SKM-1 (cell line): Measurements from ENCODE around the gene PAQR6.

Experiments
- DNase-seq: peaks from one replicate; lab custom pipeline; 2025; ENCODE audit not compliant: unreplicated experiment; lab: John Stamatoyannopoulos, UW

Gene PAQR6

DNA sequence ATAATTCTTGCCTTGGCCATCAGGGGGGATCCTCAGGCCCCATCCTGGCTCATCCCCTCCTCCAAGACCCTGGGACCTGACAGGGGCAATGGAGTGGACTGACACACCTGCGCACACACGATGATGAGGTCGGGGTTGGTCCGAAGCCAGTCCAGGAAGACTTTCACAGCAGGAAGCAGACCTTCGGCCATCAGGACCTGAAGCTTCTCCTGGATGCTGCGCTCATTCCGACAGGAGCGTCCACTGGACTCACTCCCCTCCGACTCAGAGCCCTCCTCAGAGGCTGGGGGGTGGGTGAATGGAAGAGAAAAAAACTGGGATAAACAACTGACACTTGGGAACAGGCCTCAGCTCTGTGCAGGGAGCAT lies 15.4 kb upstream of the PAQR6 start:
- DNase-seq = no peak

DNA sequence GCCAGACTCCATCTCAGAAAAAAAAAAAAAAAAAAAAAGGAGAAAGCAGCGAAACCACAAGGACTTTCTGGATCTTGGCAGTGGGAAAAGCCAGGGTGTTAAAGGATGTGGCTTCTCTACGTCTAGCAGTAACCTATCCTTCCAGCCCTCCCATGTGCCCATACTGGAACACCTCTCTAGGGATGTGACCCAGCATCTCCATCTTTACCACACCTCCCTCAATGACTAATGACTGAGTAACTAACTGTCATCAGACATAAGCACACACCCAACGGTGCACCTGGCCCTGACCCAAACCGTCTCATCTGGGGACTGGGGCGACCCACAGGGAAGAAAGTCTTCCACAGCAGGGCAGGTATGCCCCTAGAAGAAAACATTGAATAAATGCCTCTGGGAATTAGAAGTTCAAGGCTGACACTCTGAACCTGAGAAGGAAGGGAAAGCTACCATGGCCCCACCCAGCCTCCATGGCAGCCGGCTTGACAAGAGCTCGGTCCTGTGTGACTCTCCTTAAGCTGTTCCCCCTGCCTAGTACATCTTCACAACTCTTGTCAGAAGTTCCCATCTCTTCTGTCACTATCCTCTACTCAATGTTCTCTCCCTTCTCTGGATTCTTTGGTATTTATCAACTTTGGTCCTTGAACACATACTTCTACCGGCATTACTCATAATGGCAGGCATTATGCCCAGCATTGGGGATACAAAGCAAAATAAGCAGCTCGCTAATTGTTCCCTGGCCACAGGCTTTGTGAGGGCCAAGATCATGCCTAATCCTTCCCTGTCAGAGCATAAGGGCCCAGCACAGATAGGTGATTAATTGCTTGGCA lies 14.8 kb upstream of the PAQR6 start:
- no peak for DNase-seq

DNA sequence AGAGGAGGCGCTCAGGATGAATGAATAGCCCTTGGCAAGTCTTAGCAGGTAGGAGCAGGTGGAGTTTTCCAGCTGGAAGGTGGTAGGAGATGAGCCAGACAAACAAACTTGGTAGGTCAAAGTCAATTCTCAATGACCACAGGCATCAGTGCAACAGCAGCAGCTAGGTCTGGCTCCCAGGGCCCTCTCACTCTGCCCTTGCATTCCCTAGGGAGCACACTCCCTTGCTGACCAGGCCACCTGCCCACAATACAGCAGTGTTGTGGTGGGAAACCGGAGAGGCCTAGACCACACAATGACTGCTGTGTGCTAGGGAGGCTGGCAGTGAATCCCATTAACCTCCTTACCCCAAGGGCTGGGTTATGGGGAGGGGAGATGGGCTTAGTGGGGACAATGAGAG lies 13.0 kb upstream of the PAQR6 start:
- no peak for DNase-seq

DNA sequence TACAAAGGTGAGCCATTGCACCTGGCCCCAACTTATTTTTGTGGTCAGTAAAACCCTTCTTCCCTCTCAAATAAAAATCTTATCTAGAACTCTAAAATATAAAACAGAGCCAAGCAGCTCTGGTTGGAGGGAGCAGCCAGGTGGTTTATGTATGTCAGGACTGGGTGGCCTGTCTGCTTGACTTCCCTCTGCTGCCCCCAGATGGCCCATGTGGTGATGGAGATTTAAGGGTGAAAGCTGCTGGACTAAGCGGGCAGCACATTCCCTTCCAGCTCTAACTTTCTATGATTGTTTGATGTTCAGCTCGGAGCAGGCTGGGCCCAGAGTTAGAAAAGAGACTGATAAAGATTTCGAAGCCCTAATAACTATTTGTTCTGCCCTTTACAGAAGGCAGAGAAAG lies 11.9 kb upstream of the PAQR6 start:
- no peak for DNase-seq

DNA sequence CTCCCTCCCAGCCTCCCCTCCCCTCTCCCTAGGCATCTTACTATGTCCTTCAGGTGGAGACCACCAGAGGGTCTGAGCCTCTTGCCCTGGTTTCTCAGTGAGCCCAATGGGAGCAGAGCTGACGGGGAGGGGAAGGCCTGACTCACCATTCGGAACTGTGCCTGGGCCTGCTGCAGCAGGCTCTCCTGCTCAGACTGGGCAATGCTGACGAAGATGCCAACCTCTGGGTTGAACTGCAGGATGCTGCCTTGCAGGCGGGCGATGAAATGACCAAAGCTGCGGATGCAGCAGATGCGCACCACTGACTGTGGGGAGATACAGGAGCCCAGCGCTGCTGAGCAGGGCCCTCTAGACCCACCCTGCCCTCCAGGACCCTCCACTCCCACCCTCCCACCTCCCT lies 11.0 kb upstream of the PAQR6 start:
- no peak for DNase-seq

DNA sequence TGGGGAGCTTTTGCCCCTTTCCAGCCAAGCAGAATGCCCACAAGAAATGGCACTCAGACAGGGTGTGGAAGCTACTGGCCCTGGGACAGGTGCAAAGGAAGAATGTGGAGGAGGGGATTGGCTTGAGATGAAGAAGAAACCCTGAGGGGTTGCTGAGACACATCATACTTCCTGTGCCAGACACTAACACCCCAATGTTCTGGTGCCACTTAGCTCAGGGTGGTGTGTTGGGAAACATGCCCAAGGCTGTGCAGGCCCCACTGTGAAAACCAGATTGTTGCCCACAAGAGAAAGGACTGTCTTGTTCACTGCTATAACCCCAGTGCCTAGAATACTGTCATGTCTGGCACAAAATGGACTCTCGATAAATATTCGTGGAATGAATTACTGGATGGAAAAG lies 9.9 kb upstream of the PAQR6 start:
- no peak for DNase-seq

DNA sequence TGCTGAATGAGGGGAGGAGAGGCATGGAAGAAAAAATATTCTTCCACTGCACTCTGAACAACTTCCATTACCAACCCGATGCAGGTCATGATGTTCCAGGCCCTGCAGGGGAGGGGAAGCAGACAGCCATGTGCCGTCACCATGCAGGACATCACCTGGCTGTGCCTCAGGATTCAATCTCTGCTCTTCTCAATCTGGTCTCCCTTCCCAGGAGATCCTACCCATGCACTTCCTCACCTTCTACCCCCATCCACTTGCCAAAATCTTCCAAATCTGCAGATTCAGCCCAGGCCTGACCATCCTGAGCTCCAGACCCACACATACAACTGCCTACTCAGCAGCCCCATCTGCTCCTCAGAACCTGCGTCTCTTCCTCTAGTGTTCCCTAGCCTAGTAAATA lies 5.8 kb upstream of the PAQR6 start:
- no peak for DNase-seq

DNA sequence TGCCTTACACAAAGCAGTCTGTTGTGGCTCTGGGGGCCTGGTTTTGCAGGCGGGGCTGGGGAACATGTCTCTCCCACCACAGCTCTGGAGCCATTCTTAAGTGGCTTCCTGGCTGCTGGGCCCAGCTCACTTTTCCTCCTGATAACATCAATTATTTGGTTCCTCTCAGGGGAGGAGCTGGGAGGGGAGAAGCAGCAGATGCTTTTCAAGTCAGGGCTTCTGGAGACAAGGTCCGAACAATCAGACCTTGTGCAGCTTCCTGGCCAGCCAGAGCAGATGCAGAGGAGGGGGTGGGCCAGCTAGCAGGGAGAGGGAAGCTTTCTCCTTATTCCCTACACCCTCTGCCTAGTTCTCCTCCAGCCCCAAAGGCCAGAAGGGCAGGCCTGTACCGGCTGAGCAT lies 3.7 kb upstream of the PAQR6 start:
- no peak for DNase-seq

DNA sequence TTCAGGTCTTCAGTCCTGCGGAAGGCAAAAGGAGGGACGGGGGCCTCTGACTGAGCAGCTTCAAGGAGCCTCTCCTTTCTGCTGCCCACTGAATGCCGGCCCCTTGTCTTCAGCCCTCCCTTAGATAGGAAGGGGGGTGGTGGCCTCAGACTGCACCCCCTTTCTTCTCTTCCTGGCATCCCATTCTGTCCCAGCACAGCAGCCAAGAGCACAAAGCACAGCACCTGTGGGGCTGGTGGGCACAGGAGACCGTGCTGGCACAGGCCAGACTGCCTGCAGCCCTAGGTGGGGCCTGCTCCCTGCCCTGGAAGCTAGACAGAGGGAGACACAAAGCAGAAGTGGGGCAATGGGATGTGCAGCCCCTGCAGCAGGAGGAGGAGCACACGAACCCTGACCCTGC lies 1.7 kb upstream of the PAQR6 start:
- no peak for DNase-seq

DNA sequence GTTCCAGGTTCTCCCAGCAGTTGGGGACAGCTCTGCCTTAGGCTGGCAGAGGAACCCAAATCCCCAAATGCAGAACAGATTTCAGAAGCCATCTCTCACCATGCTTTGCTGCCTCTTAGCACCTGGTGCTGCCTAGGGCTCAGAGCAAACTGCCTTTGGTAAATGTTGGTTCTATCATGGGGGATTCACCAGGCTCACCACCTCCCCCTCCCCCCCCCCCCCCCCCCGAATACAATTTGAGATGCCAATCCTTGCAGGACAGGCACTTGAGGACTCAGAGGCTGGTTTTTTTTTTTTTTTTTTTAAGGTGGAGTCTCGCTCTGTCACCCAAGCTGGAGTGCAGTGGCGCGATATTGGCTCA lies 447 bp upstream of the PAQR6 start:
- DNase-seq = no peak

DNA sequence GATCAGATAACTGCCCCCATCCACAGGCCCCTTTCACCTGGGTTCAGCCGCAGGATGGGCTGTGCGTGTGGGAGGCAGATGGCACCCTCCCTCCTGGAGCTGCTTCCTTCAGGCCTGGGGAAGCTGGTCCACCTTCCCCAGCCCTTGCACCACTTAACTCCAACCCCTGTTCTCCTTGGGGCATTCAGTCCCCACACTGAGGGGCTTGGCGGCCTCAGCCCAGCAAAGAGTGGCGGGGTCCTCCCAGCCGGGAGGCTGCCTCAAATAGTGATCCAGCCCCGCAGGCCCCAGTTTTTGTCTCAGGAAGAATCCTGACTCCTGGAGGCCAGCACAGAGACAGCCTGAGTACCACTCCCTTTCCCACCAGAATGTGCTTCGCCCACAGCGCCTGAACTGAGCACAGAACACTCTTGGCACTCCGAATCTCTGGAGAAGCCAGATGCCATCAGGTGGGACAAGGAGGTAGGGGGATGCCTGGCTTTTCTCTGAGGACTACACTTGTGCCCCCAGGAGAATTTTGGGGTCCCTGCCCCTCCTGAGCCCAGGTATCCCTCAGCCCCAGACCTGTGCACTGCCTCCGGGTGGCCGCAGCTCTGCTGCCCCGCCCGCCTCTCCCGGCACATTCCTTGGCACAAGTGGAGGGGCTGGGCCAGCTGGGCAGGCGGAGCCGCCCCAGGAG lies 936 bp downstream of the PAQR6 start:
- DNase-seq = no peak

DNA sequence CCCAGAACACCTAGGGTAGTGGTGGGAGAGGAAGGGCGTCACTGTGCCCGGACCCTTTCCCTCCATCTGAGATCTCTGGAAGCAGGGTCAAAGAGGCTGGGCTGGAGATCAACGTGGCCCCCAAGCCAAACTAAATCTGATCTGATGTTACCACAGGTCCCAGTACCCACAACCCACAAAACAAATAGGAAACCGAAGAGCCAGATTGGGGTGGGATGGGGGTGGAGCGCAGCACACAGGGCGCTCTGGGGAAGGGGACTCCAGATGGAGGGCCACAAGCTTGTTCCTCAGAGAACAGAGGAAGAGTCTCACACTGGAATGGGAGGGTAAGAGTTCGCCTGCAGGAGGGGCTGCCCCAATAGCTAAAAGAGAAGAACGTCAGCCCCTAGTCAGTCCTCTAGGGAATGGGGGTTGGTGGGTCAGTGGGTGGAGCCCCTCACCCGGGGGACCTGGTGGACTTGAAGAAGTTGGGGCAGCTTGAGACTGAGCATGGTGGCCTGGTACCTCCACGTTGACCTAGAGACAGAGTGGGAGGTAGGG lies 1.5 kb downstream of the PAQR6 start:
- DNase-seq = no peak

DNA sequence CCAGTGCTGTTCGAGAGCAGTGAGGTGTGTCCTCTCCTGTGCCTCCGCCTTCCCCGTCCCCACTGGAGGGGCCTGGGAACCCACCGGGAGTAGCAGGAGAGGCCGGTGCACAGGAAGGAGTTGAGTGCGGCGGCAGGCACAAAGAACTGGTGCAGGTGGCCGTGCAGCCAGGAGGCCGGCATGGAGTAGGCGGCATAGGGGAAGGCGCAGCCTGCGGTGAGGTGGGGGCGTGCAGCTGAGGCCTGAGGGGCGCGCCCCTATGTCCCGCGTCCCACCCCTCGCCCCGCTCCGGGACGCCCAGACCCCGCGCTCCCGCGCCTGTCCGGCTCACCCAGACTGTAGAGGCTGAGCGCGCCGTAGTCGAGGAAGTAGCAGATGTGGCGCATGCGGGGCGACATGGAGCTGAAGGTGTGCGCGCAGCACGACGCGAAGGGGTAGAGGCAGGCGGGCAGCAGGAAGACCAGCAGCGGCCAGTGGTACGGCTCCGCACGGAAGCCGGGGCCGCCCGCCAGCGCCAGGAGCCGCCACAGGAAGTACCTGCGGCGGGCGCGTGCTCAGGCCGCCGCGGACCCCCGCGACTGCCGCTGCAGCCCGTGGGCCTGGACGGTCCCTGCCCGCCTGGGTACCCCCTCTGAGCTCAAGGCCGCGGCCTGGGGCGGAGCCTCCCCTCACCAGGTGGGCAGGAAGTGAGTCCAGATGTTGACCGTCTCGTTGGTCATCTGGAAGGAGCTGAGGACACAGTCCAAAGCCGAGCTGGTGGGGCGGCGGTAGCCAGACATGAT lies 2.2 kb downstream of the PAQR6 start:
- no peak for DNase-seq

DNA sequence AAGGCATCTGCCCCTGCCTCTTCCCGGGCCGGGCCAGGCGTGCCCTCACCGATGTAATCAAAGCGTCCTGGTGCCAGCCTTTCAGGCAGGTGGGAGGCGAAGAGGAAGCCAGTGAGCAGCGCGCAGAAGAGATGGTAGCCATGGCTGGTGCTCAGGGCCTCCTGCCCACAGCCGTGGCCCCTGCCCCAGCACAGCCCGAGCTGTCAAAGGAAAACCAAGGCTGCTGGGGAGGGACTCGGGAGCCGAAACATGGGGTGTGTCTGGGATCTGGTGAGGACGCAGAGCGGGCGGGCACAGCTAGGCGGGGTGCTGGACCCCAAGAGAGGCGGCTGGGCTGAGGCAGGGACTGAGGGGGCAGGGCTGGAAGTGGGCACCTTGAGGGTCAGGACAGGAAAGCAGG lies 3.1 kb downstream of the PAQR6 start:
- DNase-seq = no peak

DNA sequence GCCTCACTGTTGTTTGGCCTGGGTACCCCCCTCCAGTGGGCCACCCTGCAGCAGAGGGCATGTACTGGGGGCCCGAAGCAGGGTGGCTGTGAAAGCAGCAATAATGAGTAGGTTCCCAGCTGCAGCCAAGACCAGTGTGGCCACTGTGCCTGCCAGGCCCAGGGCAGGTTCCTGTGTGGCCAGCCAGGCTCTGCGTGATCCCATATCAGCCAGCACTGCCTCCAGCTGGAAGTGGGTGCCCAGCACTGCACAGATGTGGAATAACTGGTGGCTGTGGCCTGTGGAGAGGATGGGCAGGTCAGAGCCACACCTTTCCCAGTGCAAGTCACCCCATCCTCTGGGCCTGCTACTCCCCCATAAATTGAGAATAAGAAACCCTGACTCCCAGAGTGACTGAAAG lies 3.7 kb downstream of the PAQR6 start:
- no peak for DNase-seq

DNA sequence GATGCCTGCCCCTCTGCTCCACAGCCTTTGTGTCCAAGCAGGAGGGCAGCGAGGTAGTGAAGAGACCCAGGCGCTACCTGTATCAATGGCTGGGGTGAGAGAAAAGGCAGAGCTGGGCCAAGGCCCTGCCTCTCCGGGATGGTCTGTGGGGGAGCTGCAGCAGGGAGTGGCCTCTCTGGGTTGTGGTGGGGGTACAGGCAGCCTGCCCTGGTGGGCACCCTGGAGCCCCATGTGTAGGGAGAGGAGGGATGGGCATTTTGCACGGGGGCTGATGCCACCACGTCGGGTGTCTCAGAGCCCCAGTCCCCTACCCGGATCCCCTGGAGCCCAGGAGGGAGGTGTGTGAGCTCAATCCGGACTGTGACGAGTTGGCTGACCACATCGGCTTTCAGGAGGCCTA lies 5.1 kb downstream of the PAQR6 start:
- DNase-seq = no peak

DNA sequence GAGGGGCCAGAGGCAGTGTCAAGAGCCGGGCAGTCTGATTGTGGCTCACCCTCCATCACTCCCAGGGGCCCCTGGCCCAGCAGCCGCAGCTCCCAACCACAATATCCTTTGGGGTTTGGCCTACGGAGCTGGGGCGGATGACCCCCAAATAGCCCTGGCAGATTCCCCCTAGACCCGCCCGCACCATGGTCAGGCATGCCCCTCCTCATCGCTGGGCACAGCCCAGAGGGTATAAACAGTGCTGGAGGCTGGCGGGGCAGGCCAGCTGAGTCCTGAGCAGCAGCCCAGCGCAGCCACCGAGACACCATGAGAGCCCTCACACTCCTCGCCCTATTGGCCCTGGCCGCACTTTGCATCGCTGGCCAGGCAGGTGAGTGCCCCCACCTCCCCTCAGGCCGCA lies 5.9 kb downstream of the PAQR6 start, which contains the start of gene BGLAP:
Gene BGLAP (plus strand): TSS at position 259 of the 400 bp plus-strand sequence. CDS start 48 bp downstream, at position 307.
- no peak for DNase-seq

DNA sequence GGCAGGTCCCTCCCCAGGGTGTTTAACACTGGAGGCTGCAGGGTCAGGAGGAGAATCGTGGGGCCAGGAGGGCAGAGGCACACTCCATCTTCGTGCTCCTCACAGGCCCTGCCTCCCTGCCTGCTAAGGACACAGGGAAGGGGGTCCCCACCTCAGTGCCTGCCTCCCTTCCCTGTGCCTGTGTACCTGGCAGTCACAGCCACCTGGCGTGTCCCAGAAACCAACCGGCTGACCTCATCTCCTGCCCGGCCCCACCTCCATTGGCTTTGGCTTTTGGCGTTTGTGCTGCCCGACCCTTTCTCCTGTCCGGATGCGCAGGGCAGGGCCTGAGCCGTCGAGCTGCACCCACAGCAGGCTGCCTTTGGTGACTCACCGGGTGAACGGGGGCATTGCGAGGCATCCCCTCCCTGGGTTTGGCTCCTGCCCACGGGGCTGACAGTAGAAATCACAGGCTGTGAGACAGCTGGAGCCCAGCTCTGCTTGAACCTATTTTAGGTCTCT lies 6.5 kb downstream of the PAQR6 start:
- no peak for DNase-seq

DNA sequence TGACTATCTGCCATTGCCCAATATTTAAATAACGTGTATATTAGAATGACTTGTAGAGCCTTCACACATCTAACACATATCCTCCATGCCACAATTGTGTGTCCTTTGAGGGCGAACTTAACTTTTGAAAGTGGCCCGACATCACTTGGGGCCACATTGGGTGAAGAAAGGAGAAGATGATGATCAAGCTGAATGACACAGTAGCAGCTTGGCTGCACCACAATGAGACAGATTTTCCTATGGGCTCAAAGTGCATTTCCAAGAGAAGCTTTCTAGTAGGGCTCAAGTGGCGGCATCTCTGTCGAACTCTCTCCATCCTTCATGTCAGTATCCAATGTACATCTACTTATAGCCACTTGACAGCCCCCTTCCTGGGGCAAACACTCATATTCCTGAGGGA lies 9.6 kb downstream of the PAQR6 start:
- DNase-seq = no peak

DNA sequence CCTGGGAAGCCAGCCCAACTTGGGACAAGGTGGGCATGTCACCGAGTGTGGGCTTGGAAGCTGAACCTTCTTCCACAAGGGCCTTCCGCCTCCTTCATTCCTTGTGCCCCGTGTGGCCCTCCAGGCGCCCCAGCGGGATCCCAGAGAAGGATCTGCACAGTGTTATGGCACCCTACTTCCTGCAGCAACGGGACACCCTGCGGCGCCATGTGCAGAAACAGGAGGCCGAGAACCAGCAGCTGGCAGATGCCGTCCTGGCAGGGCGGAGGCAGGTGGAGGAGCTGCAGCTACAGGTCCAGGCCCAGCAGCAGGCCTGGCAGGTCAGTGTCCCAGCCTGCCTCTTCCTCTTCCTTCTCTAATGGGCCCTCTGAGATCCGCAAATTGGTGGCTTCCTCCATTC lies 11.7 kb downstream of the PAQR6 start:
- DNase-seq = no peak

DNA sequence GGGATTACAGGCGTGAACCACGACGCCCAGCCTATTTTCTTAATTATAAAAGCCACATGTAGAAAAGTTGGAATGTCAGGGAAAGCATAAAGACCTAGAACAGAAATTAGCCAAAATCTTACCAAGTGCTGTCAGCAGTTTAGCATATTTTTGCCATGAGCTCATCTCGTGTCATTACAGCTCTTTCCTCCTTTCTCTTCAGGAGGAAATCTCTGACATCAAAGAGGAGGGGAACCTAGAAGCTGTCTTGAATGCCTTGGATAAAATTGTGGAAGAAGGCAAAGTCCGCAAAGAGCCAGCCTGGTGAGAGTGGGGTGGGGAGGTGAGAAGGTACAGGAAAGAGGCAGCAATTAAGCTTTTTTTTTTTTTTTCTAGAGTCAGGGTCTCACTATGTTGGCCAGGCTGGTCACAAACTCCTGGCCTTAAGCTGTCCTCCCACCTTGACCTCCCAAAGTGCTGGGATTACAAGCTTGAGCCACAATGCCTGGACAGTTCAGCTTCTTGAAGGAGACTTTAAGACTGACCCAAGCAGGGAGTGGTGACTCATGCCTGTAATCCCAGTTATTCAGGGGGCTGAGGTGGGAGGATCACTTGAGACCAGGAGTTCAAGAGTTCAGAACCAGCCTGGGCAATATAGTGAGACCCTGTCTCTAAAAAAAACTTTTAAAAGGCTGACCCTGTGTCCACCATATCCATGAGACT lies 14.3 kb downstream of the PAQR6 start:
- DNase-seq = no peak
